ENCODE measurements around the gene LSM14A. TPM values are rescaled to one million over a fixed set of nuclear protein-coding genes. Genes with fewer than 3 reads are reported as not detected.

The LSM14A gene
- total RNA-seq, 4 donors from 2014 or later = 68.4 to 117 (median 98.1) TPM

DNA sequence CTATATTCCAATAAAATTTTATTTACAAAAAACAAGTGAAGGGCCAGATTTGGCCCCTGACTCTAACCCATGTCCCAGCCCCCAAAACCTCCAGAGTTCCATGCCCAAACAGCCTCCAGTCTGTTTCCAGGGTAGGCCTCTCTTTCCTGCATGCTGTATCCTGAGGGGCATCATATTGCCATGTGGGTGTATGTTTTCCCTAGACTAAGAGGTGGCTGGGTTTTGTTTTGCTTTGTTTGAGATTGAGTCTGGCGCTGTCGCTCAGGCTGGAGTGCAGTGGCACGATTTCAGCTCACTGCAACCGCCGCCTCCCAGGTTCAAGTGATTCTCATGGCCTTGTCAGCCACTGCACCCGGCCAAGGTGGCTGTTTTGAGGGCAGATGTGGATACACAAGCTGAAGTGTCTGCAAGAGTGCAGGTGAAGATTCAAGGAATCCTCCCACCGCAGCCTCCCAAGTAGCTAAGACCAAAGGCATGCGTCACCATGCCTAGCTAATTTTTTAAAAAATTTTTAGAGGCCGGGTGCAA is 23.6 kb upstream of the LSM14A start:
- no peak for DNase-seq (ENCODE audit: low spot score in 2 of 2)
- no peak overlapping the region for H3K4me3 ChIP-seq
- no peaks in the 10 kb centered on the region for H3K27me3 ChIP-seq
- no peak overlapping the region for H3K27ac ChIP-seq
- H3K36me3 ChIP-seq = no peaks in the 10 kb centered on the region
- no peaks in the 10 kb centered on the region for H3K9me3 ChIP-seq
- TF ChIP-seq EP300 (IDR thresholded peaks at IDR 0.05) (no peak), POLR2A (IDR thresholded peaks at IDR 0.05) (no peak)
- TF ChIP-seq, protein P1, sequence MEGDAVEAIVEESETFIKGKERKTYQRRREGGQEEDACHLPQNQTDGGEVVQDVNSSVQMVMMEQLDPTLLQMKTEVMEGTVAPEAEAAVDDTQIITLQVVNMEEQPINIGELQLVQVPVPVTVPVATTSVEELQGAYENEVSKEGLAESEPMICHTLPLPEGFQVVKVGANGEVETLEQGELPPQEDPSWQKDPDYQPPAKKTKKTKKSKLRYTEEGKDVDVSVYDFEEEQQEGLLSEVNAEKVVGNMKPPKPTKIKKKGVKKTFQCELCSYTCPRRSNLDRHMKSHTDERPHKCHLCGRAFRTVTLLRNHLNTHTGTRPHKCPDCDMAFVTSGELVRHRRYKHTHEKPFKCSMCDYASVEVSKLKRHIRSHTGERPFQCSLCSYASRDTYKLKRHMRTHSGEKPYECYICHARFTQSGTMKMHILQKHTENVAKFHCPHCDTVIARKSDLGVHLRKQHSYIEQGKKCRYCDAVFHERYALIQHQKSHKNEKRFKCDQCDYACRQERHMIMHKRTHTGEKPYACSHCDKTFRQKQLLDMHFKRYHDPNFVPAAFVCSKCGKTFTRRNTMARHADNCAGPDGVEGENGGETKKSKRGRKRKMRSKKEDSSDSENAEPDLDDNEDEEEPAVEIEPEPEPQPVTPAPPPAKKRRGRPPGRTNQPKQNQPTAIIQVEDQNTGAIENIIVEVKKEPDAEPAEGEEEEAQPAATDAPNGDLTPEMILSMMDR (IDR thresholded peaks at IDR 0.05) = no peak
- WGBS, 2 donors = 89 to 90% methylated on average over 9 of the region's 9 CpGs
- no peaks in the 10 kb centered on the region for H3K4me1 ChIP-seq

DNA sequence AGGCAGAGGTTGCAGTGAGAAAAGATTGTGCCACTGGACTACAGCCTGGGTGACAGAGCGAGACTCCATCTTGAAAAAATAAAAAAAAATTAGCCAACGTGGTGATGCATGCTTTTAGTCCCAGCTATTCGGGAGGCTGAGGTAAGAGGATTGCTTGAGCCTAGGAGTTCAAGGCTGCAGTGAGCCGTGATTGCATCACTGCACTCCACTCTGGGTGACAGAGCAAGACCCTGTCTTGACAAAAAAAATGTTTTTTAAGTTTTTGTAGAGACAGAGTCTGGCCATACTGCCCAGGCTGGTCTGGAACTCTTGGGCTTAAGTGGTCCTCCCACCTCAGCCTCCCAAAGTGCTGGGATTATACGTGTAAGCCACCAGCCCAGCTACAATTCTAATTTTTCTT is 22.4 kb upstream of the LSM14A start:
- TF ChIP-seq, protein P1 (IDR thresholded peaks at IDR 0.05) = no peak
- no peak for TF ChIP-seq POLR2A (IDR thresholded peaks at IDR 0.05)
- H3K36me3 ChIP-seq = no peaks in the 10 kb centered on the region
- DNase-seq (ENCODE audit: low spot score in 2 of 2) = no peak
- no peaks in the 10 kb centered on the region for H3K9me3 ChIP-seq
- no peaks in the 10 kb centered on the region for H3K4me1 ChIP-seq
- 65 to 81% methylated on average over 5 of the region's 5 CpGs for WGBS, 2 donors
- no peak overlapping the region for H3K4me3 ChIP-seq
- H3K27me3 ChIP-seq = no peaks in the 10 kb centered on the region
- no peak overlapping the region for H3K27ac ChIP-seq

DNA sequence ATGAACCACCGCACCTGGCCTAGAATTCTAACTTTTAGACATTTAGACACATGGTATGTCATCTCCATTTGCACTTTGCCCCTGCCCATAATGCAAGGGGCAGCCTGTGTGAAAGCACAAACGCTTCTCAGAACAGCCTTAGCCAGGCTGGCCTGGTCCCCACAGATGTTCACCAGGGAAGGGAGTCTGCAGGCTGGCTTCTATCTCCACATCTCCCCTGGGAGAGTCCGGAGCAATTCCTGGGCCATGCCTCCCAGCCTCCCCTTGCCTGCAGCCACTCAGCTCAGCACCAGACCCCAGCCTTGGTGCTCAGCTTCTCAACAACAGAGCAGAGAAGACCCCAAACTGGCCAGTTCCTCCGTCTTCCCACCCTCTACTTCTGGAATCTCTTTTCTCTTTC is 21.7 kb upstream of the LSM14A start:
- WGBS, 2 donors = 75 to 79% methylated on average over 3 to 4 of the region's 4 CpGs
- no peak for TF ChIP-seq POLR2A (IDR thresholded peaks at IDR 0.05)
- TF ChIP-seq, protein P1 (IDR thresholded peaks at IDR 0.05) = no peak
- TF ChIP-seq EP300 (IDR thresholded peaks at IDR 0.05) = no peak
- no peak for DNase-seq (ENCODE audit: low spot score in 2 of 2)
- Histone ChIP-seq H3K36me3 (no peaks in the 10 kb centered on the region), H3K27me3 (no peaks in the 10 kb centered on the region), H3K4me3 (no peak overlapping the region), H3K9me3 (no peaks in the 10 kb centered on the region), H3K4me1 (no peaks in the 10 kb centered on the region), H3K27ac (no peak overlapping the region)

DNA sequence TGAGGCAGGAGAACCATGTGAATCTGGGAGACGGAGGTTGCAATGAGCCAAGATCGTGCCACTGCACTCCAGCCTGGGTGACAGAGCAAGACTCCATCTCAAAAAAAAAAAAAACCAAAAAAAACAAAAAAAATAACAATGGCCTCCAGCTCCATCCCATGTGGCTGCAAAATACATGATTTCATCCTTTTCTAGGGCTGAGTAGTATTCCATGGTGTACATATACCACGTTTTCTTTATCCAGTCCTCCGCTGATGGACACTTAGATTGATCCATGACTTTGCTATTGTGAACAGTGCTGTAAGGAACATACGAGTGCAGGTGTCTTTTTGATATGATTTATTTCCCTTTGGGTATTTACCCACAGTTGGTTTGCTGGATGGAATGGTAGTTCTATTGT is 20.9 kb upstream of the LSM14A start:
- Histone ChIP-seq H3K36me3 (no peaks in the 10 kb centered on the region), H3K4me3 (no peak overlapping the region), H3K9me3 (no peaks in the 10 kb centered on the region), H3K27ac (no peak overlapping the region), H3K4me1 (no peaks in the 10 kb centered on the region), H3K27me3 (no peaks in the 10 kb centered on the region)
- DNase-seq (ENCODE audit: low spot score in 2 of 2) = no peak
- TF ChIP-seq EP300 (IDR thresholded peaks at IDR 0.05) (no peak), POLR2A (IDR thresholded peaks at IDR 0.05) (no peak)
- TF ChIP-seq, protein P1 (IDR thresholded peaks at IDR 0.05) = no peak
- WGBS, 2 donors = 88 to 90% methylated on average over 5 of the region's 5 CpGs

DNA sequence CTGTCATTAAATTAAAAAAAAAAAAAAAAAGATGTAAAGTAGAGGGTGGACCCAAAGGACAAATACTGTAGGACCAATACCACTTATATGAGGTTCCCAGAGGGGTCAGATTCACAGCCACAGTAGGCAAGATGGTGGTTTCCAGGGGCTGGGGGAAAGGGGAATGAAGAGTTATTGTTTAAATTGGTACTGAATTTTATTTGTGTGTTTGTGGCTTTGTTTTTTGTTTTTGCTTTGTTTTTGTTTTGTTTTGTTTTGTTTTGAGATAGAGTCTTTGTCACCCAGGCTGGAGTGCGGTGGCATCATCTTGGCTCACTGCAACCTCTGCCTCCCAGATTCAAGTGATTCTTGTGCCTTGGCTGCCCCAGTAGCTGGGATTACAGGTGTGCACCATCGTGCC is 17.9 kb upstream of the LSM14A start:
- Histone ChIP-seq H3K36me3 (no peaks in the 10 kb centered on the region), H3K27me3 (no peaks in the 10 kb centered on the region), H3K27ac (no peak overlapping the region), H3K9me3 (no peaks in the 10 kb centered on the region), H3K4me1 (no peaks in the 10 kb centered on the region), H3K4me3 (no peak overlapping the region)
- DNase-seq (ENCODE audit: low spot score in 2 of 2) = no peak
- 75 to 86% methylated on average over 2 of the region's 2 CpGs for WGBS, 2 donors
- TF ChIP-seq EP300 (IDR thresholded peaks at IDR 0.05) (no peak), POLR2A (IDR thresholded peaks at IDR 0.05) (no peak)
- TF ChIP-seq, protein P1 (IDR thresholded peaks at IDR 0.05) = no peak
